T-helper 1 cell treated with Interleukin-12 subunit alpha and Interleukin-12 subunit beta and Interleukin-4 antibody, amounts not matched to agents 30 μg/mL and 1 μg/mL, for 36 hours (primary cell): Measurements from ENCODE around the gene PLXNC1.

ENCODE experiments used
- H3K27ac Mint-ChIP-seq: one replicate; pipeline ENCODE4 v1.8.0; 2021; ENCODE audit warnings: mild to moderate bottlenecking, mixed read lengths
- H3K27me3 Mint-ChIP-seq: one replicate; pipeline ENCODE4 v1.8.0; 2021; ENCODE audit warnings: low read depth, mixed read lengths
- H3K36me3 Mint-ChIP-seq: one replicate; pipeline ENCODE4 v1.8.0; 2021; ENCODE audit warnings: low read depth, mixed read lengths
- H3K4me1 Mint-ChIP-seq: one replicate; pipeline ENCODE4 v1.8.0; 2021; ENCODE audit warnings: low read depth, mixed read lengths
- H3K4me3 Mint-ChIP-seq: one replicate; pipeline ENCODE4 v1.8.0; 2021; ENCODE audit warnings: mild to moderate bottlenecking, moderate library complexity, mixed read lengths
- H3K9me3 Mint-ChIP-seq: one replicate; pipeline ENCODE4 v1.8.0; 2021; ENCODE audit warnings: mixed read lengths

PLXNC1 gene

DNA sequence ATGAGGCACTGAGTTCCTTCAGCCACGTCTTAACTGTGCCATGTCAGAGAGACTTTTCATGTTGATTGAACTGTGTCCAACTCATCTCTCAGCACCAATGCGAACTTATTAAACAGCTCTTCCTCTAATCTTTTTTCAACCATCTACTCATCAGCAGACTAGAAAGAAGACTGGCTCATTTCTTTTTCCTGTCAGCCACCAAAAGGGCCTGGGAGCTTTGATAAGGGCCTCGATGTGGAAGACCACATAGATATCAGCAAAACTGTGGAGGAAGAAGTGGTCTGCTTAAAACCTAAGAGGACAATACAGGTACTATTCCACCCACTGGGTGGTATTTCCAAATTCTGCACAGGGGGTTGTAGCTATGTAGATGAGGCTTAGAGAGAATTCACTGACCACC is 3.6 kb upstream of the PLXNC1 start:
- H3K4me1 Mint-ChIP-seq = peaks cover 13% of the 10 kb centered on the region
- H3K27me3 Mint-ChIP-seq = peaks cover 29% of the 10 kb centered on the region
- H3K4me3 Mint-ChIP-seq = no peak overlapping the region
- peaks cover 1% of the 10 kb centered on the region for H3K36me3 Mint-ChIP-seq
- H3K27ac Mint-ChIP-seq = no peak overlapping the region
- H3K9me3 Mint-ChIP-seq = no peaks in the 10 kb centered on the region

DNA sequence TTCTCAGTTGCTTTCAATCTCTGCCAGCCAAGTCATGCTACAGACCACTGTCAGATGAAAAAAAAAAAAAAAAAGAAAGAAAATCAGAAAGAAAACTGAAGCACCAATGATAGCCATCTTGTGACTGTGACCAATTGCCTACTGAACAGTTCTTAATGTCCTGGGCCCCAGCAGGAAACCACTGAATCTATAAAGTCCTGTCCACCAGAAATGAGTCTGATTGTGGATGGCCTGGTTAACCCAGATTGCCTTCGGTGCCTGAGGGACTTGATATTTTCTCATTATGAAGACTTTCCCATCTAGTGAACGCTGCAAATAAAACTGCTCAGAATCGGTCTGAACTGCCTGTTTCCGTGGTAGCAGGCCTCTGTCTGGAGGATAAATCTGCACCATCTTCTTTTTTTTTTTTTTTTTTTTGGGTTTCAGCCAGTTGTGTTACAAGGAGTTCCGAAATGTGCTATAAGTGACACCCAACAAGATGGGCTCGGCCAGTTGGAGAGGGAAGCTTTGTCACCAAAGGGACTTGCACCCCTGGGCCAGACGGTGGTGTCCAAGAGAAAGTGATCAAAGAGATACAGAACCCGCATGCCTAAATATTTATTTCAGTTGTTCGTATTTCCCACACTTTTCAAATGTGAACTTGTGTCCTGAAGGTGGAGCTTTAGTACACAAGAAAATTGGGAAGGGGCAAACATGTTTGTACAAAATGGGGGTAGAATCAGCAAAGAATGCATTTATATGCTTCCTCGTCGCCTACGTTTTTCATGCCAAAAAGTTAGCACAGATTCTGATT is 3.0 kb upstream of the PLXNC1 start:
- H3K27ac Mint-ChIP-seq = no peak overlapping the region
- no peaks in the 10 kb centered on the region for H3K9me3 Mint-ChIP-seq
- H3K36me3 Mint-ChIP-seq = peaks cover 3% of the 10 kb centered on the region
- peaks cover 31% of the 10 kb centered on the region for H3K27me3 Mint-ChIP-seq
- H3K4me1 Mint-ChIP-seq = peaks cover 16% of the 10 kb centered on the region
- no peak overlapping the region for H3K4me3 Mint-ChIP-seq

DNA sequence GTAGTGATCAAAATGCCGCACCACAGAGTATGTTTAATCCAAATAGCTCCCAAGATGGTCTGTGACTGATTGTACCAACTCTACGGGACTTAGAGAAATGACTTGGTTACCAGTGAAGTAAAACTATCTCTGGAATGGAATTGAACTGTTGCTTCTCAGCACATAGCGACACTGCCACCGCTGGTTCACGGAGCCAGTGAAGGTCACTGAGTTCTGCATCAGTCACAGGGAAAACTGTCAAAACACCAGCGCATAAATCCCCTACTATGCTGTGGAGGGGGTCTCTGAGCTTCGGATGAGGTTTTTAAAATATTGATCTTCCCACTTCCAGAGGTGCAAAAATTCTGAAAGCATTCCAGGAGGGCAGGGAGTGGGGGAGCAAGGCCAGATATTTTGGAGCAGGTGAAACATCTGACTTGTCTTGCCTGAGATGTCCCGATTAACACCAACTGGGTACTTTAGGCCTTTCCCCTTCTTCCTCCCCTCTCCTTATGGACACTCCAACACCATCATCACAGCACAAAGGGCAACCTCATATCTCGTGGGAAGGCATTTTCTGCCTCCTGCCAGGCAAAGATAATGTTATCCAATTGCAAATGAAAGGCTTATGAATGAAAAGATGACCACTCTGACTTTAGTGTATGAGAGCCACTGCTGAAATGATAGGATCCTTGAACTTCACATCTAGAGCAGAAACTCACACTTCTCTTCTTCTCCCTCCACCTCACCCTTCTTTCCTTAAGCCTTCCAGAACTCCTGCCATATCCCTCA is 2.0 kb upstream of the PLXNC1 start:
- H3K9me3 Mint-ChIP-seq = no peaks in the 10 kb centered on the region
- H3K36me3 Mint-ChIP-seq = peaks cover 9% of the 10 kb centered on the region
- H3K4me1 Mint-ChIP-seq = peaks cover 24% of the 10 kb centered on the region
- peaks cover 37% of the 10 kb centered on the region for H3K27me3 Mint-ChIP-seq
- no peak overlapping the region for H3K4me3 Mint-ChIP-seq
- peak overlapping the region; percentile 33 for H3K27ac Mint-ChIP-seq

DNA sequence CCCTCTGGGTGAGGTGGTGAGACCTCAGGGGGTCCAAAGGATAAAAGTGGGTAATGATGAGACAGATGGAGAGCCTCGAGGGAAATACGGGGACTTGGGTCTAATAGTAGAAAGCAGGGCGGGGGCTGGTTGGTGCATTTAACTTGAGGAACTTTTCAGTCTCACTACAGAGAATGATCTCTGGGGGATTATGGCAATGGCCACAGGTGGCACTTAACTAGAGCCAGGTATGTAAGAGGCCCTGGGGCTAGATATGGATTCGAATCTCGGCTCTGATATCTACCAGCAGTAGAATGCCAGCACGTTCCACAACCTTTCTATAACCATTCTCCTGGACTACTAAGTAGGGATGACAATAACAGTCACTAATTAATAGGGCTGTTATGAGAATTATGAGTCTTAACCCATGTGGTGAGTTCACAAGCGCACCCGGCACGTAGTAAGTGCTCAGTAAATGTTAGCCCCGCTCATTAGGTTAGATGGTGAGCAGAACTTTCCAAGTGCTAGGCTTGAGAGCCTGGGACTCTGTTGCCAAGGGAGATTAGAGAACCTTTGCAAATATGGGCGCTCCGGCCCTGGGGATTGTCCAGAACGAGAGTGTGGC is 888 bp upstream of the PLXNC1 start:
- no peaks in the 10 kb centered on the region for H3K9me3 Mint-ChIP-seq
- peaks cover 13% of the 10 kb centered on the region for H3K36me3 Mint-ChIP-seq
- H3K4me1 Mint-ChIP-seq = peaks cover 31% of the 10 kb centered on the region
- H3K4me3 Mint-ChIP-seq = peak overlapping the region; percentile 74
- H3K27me3 Mint-ChIP-seq = peaks cover 41% of the 10 kb centered on the region
- peak overlapping the region; percentile 49 for H3K27ac Mint-ChIP-seq

GRCh38 chr12:94148739-94149118 is 352 bp downstream of the PLXNC1 start:
- H3K27ac Mint-ChIP-seq = no peak overlapping the region
- H3K4me1 Mint-ChIP-seq = peaks cover 41% of the 10 kb centered on the region
- H3K4me3 Mint-ChIP-seq = peak overlapping the region; percentile 93
- H3K36me3 Mint-ChIP-seq = peaks cover 19% of the 10 kb centered on the region
- H3K27me3 Mint-ChIP-seq = peaks cover 31% of the 10 kb centered on the region
- no peaks in the 10 kb centered on the region for H3K9me3 Mint-ChIP-seq

- Mint-ChIP-seq H3K36me3 (peaks cover 22% of the 10 kb centered on the region), H3K27me3 (peaks cover 31% of the 10 kb centered on the region), H3K4me1 (peaks cover 44% of the 10 kb centered on the region), H3K27ac (peak overlapping the region; percentile 45), H3K4me3 (peak overlapping the region; percentile 93), H3K9me3 (no peaks in the 10 kb centered on the region)
Observed at GRCh38 chr12:94149119-94149780, 873 bp downstream of the PLXNC1 start.

- Mint-ChIP-seq H3K4me3 (peak overlapping the region; percentile 93), H3K27ac (peak overlapping the region; percentile 45), H3K36me3 (peaks cover 22% of the 10 kb centered on the region), H3K27me3 (peaks cover 31% of the 10 kb centered on the region), H3K9me3 (no peaks in the 10 kb centered on the region), H3K4me1 (peaks cover 44% of the 10 kb centered on the region)
Observed at GRCh38 chr12:94149781-94150239, 1.4 kb downstream of the PLXNC1 start.

DNA sequence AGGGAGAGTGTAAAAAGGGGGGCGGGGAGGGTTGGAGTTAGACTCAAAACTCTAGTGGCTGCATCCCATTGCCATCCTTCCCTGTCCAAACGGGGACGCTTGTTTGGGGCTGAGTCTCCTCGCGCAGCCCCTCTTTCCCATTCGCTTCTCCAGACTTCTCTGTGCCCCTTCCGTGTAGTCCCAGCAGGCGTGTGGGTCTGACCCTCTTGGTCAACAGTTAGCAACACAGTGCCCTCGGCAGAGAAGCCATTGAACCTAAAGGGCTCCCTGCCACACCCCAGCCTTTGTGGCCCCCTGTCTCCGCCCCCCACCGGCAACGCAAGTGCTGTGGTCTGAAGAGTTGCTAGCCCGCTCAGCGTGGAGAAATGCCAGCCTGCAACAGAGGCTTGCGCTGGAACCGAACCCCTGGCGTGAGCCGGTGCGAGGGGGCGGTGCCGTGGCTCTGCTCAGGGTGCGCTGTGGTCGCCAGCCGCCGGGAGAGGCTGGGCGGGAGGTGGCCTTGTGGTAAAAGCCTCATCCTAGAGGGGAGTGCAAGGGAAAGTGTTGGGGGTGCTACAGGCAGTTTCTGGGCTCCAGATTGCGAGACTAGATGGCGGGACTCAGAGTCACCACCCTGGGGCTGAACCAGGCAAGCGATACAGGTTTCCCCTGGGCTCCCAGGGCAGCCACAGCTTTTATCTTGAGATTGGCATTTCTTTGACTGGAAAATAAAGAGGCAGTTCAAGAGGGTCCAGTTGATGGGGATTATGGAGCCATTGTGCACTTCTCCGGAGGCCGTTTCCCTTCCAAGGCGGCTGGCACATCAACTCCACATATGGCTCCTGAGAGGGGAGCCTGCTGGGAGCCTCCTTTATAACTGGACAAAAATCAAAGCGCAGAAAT is 2.1 kb downstream of the PLXNC1 start:
- Mint-ChIP-seq H3K4me1 (peaks cover 43% of the 10 kb centered on the region), H3K4me3 (peak overlapping the region; percentile 93), H3K36me3 (peaks cover 23% of the 10 kb centered on the region), H3K27me3 (peaks cover 31% of the 10 kb centered on the region), H3K27ac (peak overlapping the region; percentile 62), H3K9me3 (no peaks in the 10 kb centered on the region)

DNA sequence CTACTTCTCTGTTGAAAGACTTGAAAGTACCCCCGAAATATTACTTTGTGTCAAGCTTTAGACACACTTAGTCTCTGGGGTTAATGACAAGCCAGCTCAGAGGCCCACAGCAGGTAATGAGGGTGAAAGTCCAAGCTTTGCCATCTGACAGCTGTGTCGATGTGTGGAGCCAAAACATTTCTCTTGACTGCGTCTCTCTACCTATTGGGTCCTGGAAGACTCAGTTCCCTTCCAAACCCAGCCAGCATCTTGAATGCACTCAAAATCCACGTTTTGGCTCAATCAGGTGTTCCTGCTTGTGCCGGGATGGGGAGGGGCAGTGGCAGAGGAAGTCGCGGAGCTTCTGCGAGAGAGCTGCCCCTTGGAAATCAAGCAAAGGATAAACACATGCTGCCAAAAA is 3.2 kb downstream of the PLXNC1 start:
- H3K9me3 Mint-ChIP-seq = no peaks in the 10 kb centered on the region
- H3K4me1 Mint-ChIP-seq = peaks cover 41% of the 10 kb centered on the region
- peaks cover 25% of the 10 kb centered on the region for H3K27me3 Mint-ChIP-seq
- peaks cover 25% of the 10 kb centered on the region for H3K36me3 Mint-ChIP-seq
- peak overlapping the region; percentile 93 for H3K4me3 Mint-ChIP-seq
- no peak overlapping the region for H3K27ac Mint-ChIP-seq

- Mint-ChIP-seq H3K27me3 (peaks cover 19% of the 10 kb centered on the region), H3K4me1 (peaks cover 42% of the 10 kb centered on the region), H3K9me3 (no peaks in the 10 kb centered on the region), H3K27ac (no peak overlapping the region), H3K36me3 (peaks cover 31% of the 10 kb centered on the region), H3K4me3 (peak overlapping the region; percentile 7)
Observed at GRCh38 chr12:94152292-94153078, 4.1 kb downstream of the PLXNC1 start.

GRCh38 chr12:94157181-94157580 is 8.8 kb downstream of the PLXNC1 start:
- no peak overlapping the region for H3K4me3 Mint-ChIP-seq
- peaks cover 33% of the 10 kb centered on the region for H3K4me1 Mint-ChIP-seq

DNA sequence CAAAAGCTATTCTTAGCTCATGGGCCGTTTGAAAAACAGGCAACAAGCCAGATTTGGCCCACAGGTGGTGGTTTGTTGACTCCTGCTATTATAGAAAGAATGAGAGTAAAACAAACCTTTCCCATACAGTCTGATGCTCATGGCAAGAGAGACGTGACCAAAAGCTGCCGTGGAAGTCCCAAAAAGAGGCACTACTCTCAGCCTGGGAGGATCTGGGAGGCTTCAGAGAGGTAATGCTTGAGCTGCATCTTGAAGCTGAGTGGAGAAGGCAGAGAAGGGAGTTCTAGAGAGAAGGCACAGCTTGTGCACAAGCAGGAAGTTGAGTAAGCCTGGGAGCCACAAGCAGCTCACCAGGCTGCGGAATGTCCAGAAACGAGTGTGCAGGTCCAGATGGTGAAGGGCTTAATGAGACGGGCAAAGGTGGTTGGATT is 9.6 kb downstream of the PLXNC1 start:
- Mint-ChIP-seq H3K27me3 (no peaks in the 10 kb centered on the region), H3K36me3 (peaks cover 24% of the 10 kb centered on the region), H3K9me3 (no peaks in the 10 kb centered on the region), H3K27ac (no peak overlapping the region), H3K4me1 (peaks cover 26% of the 10 kb centered on the region), H3K4me3 (no peak overlapping the region)

More at GRCh38 chr12:94157181-94157580, 8.8 kb downstream of the PLXNC1 start:
- Mint-ChIP-seq H3K9me3 (no peaks in the 10 kb centered on the region), H3K27me3 (peaks cover 4% of the 10 kb centered on the region), H3K36me3 (peaks cover 24% of the 10 kb centered on the region), H3K27ac (no peak overlapping the region)

GRCh38 chr12:94158666-94159065 is 10.3 kb downstream of the PLXNC1 start:
- Mint-ChIP-seq H3K27ac (no peak overlapping the region), H3K9me3 (no peaks in the 10 kb centered on the region), H3K4me3 (no peak overlapping the region), H3K36me3 (peaks cover 22% of the 10 kb centered on the region), H3K27me3 (no peaks in the 10 kb centered on the region), H3K4me1 (peaks cover 20% of the 10 kb centered on the region)
